Thyroid gland (tissue), 4 donors: ENCODE results near the gene HRK.

Experiments used
- CTCF ChIP-seq, 6 experiments: fragments of 200-600 bp in 3 of 6; fragments of 450-650 bp in 3 of 6; sonication (generic) in 3 of 6; IDR thresholded peaks; one replicate each; pipeline ENCODE4 v1.5.1; 2016 to 2019; ENCODE audit warnings: antibody characterized with exemption in 6 of 6, mild to moderate bottlenecking in 2 of 6, inconsistent platforms in 1 of 6, moderate library complexity in 1 of 6
- POLR2A ChIP-seq, 2 donors: fragments of 450-650 bp; IDR thresholded peaks; one replicate each; pipeline ENCODE4 v1.6.1; 2017; ENCODE audit warnings: antibody characterized with exemption in 2 of 2, mild to moderate bottlenecking in 2 of 2, moderate library complexity in 1 of 2

DNA sequence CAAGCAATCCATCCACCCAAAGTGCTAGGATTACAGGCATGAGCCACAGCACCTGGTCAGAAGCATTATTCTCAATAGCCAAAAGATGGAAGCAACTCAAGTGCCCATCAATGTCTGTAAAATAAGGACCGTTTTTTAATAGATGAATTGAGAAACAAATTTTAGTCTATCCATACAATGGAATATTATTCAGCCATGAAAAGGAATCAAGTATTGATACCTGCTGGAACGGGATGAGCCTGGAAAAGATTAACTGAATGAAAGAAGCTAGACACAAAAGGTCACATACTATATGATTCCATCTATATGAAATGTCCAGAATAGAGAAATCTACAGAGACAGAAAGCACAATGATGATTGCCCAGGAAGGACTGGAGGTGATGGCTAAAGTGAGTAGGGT is 20.4 kb upstream of the HRK start:
- TF ChIP-seq CTCF (IDR thresholded peaks at IDR 0.05) = no peak
- TF ChIP-seq POLR2A (IDR thresholded peaks at IDR 0.05) = no peak
